ENCODE results near the gene D2HGDH.

- no peak for TF ChIP-seq FOXK2 (conservative IDR thresholded peaks at IDR 0.05 in 1 of 2, IDR thresholded peaks at IDR 0.05 in 1 of 2; ENCODE audit: low read depth in 2 of 2)
- no peak for TF ChIP-seq ZBTB11 (CRISPR knock-in tag; IDR thresholded peaks at IDR 0.05)
- no peak for TF ChIP-seq KDM1A (IDR thresholded peaks at IDR 0.05)
- TF ChIP-seq NONO (IDR thresholded peaks at IDR 0.05; ENCODE audit: low read depth in 2 of 2, low read length in 1 of 2) = no peak
- no peak for TF ChIP-seq MXD1 (CRISPR knock-in tag; IDR thresholded peaks at IDR 0.05; ENCODE audit: borderline replicate concordance, poor library complexity, severe bottlenecking)
- TF ChIP-seq GABPA (tag; conservative IDR thresholded peaks at IDR 0.05; ENCODE audit: low read depth) = no peak
- no peak for TF ChIP-seq CTCF (IDR thresholded peaks at IDR 0.05 in 2 of 3, conservative IDR thresholded peaks at IDR 0.05 in 1 of 3; ENCODE audit: insufficient read depth in 2 of 3, low read depth in 1 of 3, low read length in 3 of 3)
- TF ChIP-seq SMAD4 (CRISPR knock-in tag; conservative IDR thresholded peaks at IDR 0.05) = no peak
Observed at GRCh38 chr2:241763551-241764274, 29.3 kb downstream of the D2HGDH start.
